HepG2 (cell line): ENCODE results near the gene RAB5B. TPM values are rescaled to one million over a fixed set of nuclear protein-coding genes. Genes with fewer than 3 reads are reported as not detected.
A peak's percentile ranks its signal among the peaks of the same experiment; 100 is the strongest.

ENCODE experiments used
- BRCA1 ChIP-seq: sonication (generic); formaldehyde crosslinking; IDR thresholded peaks from 2 replicates; pipeline ENCODE4 v1.4.0; 2020; ENCODE audit warnings: missing genetic modification reagents
- MEIS2 ChIP-seq: sonication (generic); formaldehyde crosslinking; IDR thresholded peaks from 2 replicates; pipeline ENCODE4 v1.9.0; 2021; ENCODE audit warnings: mild to moderate bottlenecking, missing genetic modification reagents
- TBL1XR1 ChIP-seq: fragments of 150-350 bp; IDR thresholded peaks from 2 replicates; pipeline ENCODE4 v1.6.1; 2014; ENCODE audit warnings: borderline replicate concordance, low read length; ENCODE audit not compliant: partially characterized antibody
- ZBTB40 ChIP-seq, 2 experiments: fragments of 450-650 bp in 1 of 2; sonication (generic) in 1 of 2; formaldehyde crosslinking in 1 of 2; IDR thresholded peaks; 2 replicates each; pipeline versions ENCODE4 v1.6.1 to v1.8.0; 2016 to 2022; ENCODE audit warnings: antibody characterized with exemption in 1 of 2, mild to moderate bottlenecking in 1 of 2, missing genetic modification reagents in 1 of 2
- ZNF235 ChIP-seq: sonication (generic); formaldehyde crosslinking; IDR thresholded peaks from 2 replicates; pipeline ENCODE4 v1.8.1; 2023; ENCODE audit warnings: mild to moderate bottlenecking, missing genetic modification reagents, borderline replicate concordance
- ZNF501 ChIP-seq: sonication (generic); formaldehyde crosslinking; IDR thresholded peaks from 2 replicates; pipeline ENCODE4 v1.5.1; 2020; ENCODE audit warnings: mild to moderate bottlenecking, moderate library complexity, missing genetic modification reagents
- ZNF687 ChIP-seq: sonication (generic); formaldehyde crosslinking; IDR thresholded peaks from 2 replicates; pipeline ENCODE4 v1.5.1; 2020; ENCODE audit warnings: mild to moderate bottlenecking, missing genetic modification reagents, moderate library complexity
- ZNF784 ChIP-seq: sonication (generic); formaldehyde crosslinking; IDR thresholded peaks from 2 replicates; pipeline ENCODE4 v1.5.1; 2020; ENCODE audit warnings: missing genetic modification reagents, mild to moderate bottlenecking, borderline replicate concordance
- polyA plus RNA-seq, 8 experiments: library from polyadenylated mRNA; depleted of rRNA in 3 of 8; stranded (reverse) in 7 of 8; unstranded in 1 of 8; fragments of >200 nt; fragmentation: Illumina TruSeq in 4 of 8; extraction: Trizol in 4 of 8; gene quantifications; 2 replicates each; pipeline versions ENCODE4 v1.2.1 to v1.2.3, GENCODE V29; 2011 to 2016; ENCODE audit warnings: low read depth in 4 of 8, missing spikeins in 1 of 8, mixed read lengths in 1 of 8; ENCODE audit not compliant: insufficient read depth in 1 of 8
- total RNA-seq, 5 experiments: library from RNA; depleted of rRNA; stranded (reverse); fragments of >200 nt; fragmentation: Illumina TruSeq; extraction: Trizol; gene quantifications; 2 replicates each; pipeline ENCODE4 v1.2.3, GENCODE V29; 2016; ENCODE audit warnings: low read depth in 1 of 5

Gene RAB5B
- total and polyA plus RNA-seq, 2 of the 13 experiments (the other 11 are each of a cell fraction or from before 2014, with no cell fraction given), result 26.0 to 68.3 TPM

- TF ChIP-seq ZBTB40 (IDR thresholded peaks at IDR 0.05), result no peak
- peak; percentile 68; the same call in 1 of the 2 replicates for TF ChIP-seq ZBTB40 (CRISPR knock-in tag; IDR thresholded peaks at IDR 0.05)
- TF ChIP-seq MEIS2 (CRISPR knock-in tag), result peak; percentile 82
- TF ChIP-seq TBL1XR1, result peak; percentile 18
- TF ChIP-seq ZNF235, result no peak
- TF ChIP-seq BRCA1 (CRISPR knock-in tag), result no peak
- peak; percentile 87 for TF ChIP-seq ZNF687 (CRISPR knock-in tag)
- peak; percentile 68; the same call in 1 of the 2 replicates for TF ChIP-seq ZNF784 (CRISPR knock-in tag)
- TF ChIP-seq ZNF501 (CRISPR knock-in tag), result peak; percentile 93
These were observed at the start of gene RAB5B (continued) for GRCh38 chr12:55973599-55974307.
